Endodermal cell (in vitro differentiated cells): ENCODE data around the gene FN1. TPM values are rescaled to one million over a fixed set of nuclear protein-coding genes. Genes with fewer than 3 reads are reported as not detected.

Experiments used
- DNase-seq: peaks from one replicate; pipeline ENCODE4 v3.0.0-alpha.2; 2017
- H3K27ac ChIP-seq: 2 replicates; pipeline ENCODE4 v1.5.1; 2013; ENCODE audit warnings: mild to moderate bottlenecking, low read depth, low read length, moderate library complexity
- H3K27me3 ChIP-seq: 2 replicates; pipeline ENCODE4 v1.6.1; 2013; ENCODE audit warnings: mild to moderate bottlenecking, low read length, moderate library complexity; ENCODE audit not compliant: insufficient read depth, control insufficient read depth, poor library complexity, severe bottlenecking
- H3K36me3 ChIP-seq: 2 replicates; pipeline ENCODE4 v1.7.0; 2013; ENCODE audit warnings: mild to moderate bottlenecking, low read length, moderate library complexity; ENCODE audit not compliant: control insufficient read depth, insufficient read depth
- H3K4me1 ChIP-seq: one replicate; pipeline ENCODE4 v1.7.0; 2013; ENCODE audit warnings: low read length; ENCODE audit not compliant: control insufficient read depth, insufficient read depth
- H3K4me3 ChIP-seq: 2 replicates; pipeline ENCODE4 v1.5.1; 2013; ENCODE audit warnings: mild to moderate bottlenecking, low read length, moderate library complexity
- H3K9ac ChIP-seq: 2 replicates; pipeline ENCODE4 v1.6.1; 2013; ENCODE audit warnings: mild to moderate bottlenecking, low read length, moderate library complexity; ENCODE audit not compliant: poor library complexity, severe bottlenecking; ENCODE audit errors: extremely low read depth
- H3K9me3 ChIP-seq: 2 replicates; pipeline ENCODE4 v1.6.1; 2013; ENCODE audit warnings: mild to moderate bottlenecking, low read length, moderate library complexity; ENCODE audit not compliant: control insufficient read depth
- H3K27ac Mint-ChIP-seq: 2 replicates; pipeline ENCODE4 v1.8.0; 2020; ENCODE audit warnings: mixed read lengths
- H3K27me3 Mint-ChIP-seq: 2 replicates; pipeline ENCODE4 v1.8.0; 2021; ENCODE audit warnings: mild to moderate bottlenecking, mixed read lengths; ENCODE audit not compliant: insufficient read depth
- H3K36me3 Mint-ChIP-seq: 2 replicates; pipeline ENCODE4 v1.8.0; 2020; ENCODE audit warnings: low read depth, mixed read lengths
- H3K4me1 Mint-ChIP-seq: 2 replicates; pipeline ENCODE4 v1.8.0; 2020; ENCODE audit warnings: mixed read lengths
- H3K4me3 Mint-ChIP-seq: 2 replicates; pipeline ENCODE4 v1.8.0; 2020; ENCODE audit warnings: mild to moderate bottlenecking, moderate library complexity, mixed read lengths
- H3K9me3 Mint-ChIP-seq: 2 replicates; pipeline ENCODE4 v1.8.0; 2020; ENCODE audit warnings: mild to moderate bottlenecking, mixed read lengths
- CTCF ChIP-seq: fragments of 200-600 bp; sonication (generic); conservative IDR thresholded peaks from 2 replicates; pipeline ENCODE4 v1.5.0; 2021; ENCODE audit warnings: antibody characterized with exemption, mild to moderate bottlenecking
- WGBS, 2 experiments: methylation state at CpG; one replicate each; pipeline versions ENCODE4 v1.1.5 to v1.1.7; 2013; ENCODE audit warnings: missing lambda C conversion rate in 2 of 2, mixed read lengths in 1 of 2; ENCODE audit not compliant: insufficient coverage in 1 of 2, insufficient read length in 1 of 2; 5-methylcytosine and 5-hydroxymethylcytosine counted together
- total RNA-seq, 2 donors: library from RNA; stranded (reverse); fragmentation: NEBNext Ultra II Directional in 1 of 2; extraction: Animal tissue kit (Norgen Biotek cat#: 25700) in 1 of 2; gene quantifications; 2 replicates in 1 of 2; 3 replicates in 1 of 2; pipeline ENCODE4 v1.2.1, GENCODE V29; 2021

FN1 gene
- total RNA-seq, 2 donors from 2014 or later, result 2,721 to 2,960 TPM

- no peak overlapping the region for H3K4me3 ChIP-seq
- H3K9ac ChIP-seq, result no peak overlapping the region
- no peaks in the 10 kb centered on the region for H3K27me3 ChIP-seq
- Mint-ChIP-seq H3K4me3 (no peak overlapping the region), H3K27ac (no peak overlapping the region), H3K27me3 (no peaks in the 10 kb centered on the region), H3K36me3 (peaks cover 88% of the 10 kb centered on the region), H3K4me1 (no peaks in the 10 kb centered on the region), H3K9me3 (no peaks in the 10 kb centered on the region)
- H3K36me3 ChIP-seq, result peaks cover 94% of the 10 kb centered on the region
- no peaks in the 10 kb centered on the region for H3K4me1 ChIP-seq
- H3K27ac ChIP-seq, result no peak overlapping the region
- no peak for DNase-seq
- H3K9me3 ChIP-seq, result no peaks in the 10 kb centered on the region
- no peak for TF ChIP-seq CTCF
Measured at GRCh38 chr2:215368493-215368809, 67.4 kb downstream of the FN1 start.

- Histone ChIP-seq H3K9me3 (no peaks in the 10 kb centered on the region), H3K27me3 (no peaks in the 10 kb centered on the region), H3K27ac (no peak overlapping the region), H3K4me1 (no peaks in the 10 kb centered on the region), H3K9ac (no peak overlapping the region), H3K36me3 (peaks cover 94% of the 10 kb centered on the region), H3K4me3 (no peak overlapping the region)
- TF ChIP-seq CTCF, result no peak
- no peak for DNase-seq
- Mint-ChIP-seq H3K36me3 (peaks cover 88% of the 10 kb centered on the region), H3K4me1 (no peaks in the 10 kb centered on the region), H3K4me3 (no peak overlapping the region), H3K27ac (peak overlapping the region; percentile 15), H3K27me3 (no peaks in the 10 kb centered on the region), H3K9me3 (no peaks in the 10 kb centered on the region)
- WGBS, 2 experiments, result 95 to 96% methylated on average over 9 to 11 of the region's 11 CpGs
Measured at GRCh38 chr2:215367662-215368492, 68.0 kb downstream of the FN1 start.

GRCh38 chr2:215366440-215367032 lies 69.3 kb downstream of the FN1 start:
- peak overlapping the region; percentile 55 for H3K27ac Mint-ChIP-seq
- peaks cover 87% of the 10 kb centered on the region for H3K36me3 Mint-ChIP-seq
- H3K4me1 Mint-ChIP-seq, result no peaks in the 10 kb centered on the region

More at GRCh38 chr2:215366440-215367032, 69.3 kb downstream of the FN1 start:
- Histone ChIP-seq H3K9me3 (no peaks in the 10 kb centered on the region), H3K4me1 (no peaks in the 10 kb centered on the region), H3K36me3 (peaks cover 93% of the 10 kb centered on the region), H3K27ac (no peak overlapping the region), H3K4me3 (no peak overlapping the region), H3K9ac (no peak overlapping the region), H3K27me3 (no peaks in the 10 kb centered on the region)
- TF ChIP-seq CTCF, result no peak
- WGBS, 2 experiments, result 92 to 100% methylated on average over 3 to 4 of the region's 4 CpGs
- H3K27me3 Mint-ChIP-seq, result no peaks in the 10 kb centered on the region
- no peaks in the 10 kb centered on the region for H3K9me3 Mint-ChIP-seq
- H3K4me3 Mint-ChIP-seq, result no peak overlapping the region
- DNase-seq, result no peak
